ENCODE results near the gene ZGRF1.
"Not testable (repeated sequence)": the region's sequence is repeated elsewhere in the genome, so short reads cannot be mapped to it uniquely, and the experiment has no call there.

Gene ZGRF1, protein sequence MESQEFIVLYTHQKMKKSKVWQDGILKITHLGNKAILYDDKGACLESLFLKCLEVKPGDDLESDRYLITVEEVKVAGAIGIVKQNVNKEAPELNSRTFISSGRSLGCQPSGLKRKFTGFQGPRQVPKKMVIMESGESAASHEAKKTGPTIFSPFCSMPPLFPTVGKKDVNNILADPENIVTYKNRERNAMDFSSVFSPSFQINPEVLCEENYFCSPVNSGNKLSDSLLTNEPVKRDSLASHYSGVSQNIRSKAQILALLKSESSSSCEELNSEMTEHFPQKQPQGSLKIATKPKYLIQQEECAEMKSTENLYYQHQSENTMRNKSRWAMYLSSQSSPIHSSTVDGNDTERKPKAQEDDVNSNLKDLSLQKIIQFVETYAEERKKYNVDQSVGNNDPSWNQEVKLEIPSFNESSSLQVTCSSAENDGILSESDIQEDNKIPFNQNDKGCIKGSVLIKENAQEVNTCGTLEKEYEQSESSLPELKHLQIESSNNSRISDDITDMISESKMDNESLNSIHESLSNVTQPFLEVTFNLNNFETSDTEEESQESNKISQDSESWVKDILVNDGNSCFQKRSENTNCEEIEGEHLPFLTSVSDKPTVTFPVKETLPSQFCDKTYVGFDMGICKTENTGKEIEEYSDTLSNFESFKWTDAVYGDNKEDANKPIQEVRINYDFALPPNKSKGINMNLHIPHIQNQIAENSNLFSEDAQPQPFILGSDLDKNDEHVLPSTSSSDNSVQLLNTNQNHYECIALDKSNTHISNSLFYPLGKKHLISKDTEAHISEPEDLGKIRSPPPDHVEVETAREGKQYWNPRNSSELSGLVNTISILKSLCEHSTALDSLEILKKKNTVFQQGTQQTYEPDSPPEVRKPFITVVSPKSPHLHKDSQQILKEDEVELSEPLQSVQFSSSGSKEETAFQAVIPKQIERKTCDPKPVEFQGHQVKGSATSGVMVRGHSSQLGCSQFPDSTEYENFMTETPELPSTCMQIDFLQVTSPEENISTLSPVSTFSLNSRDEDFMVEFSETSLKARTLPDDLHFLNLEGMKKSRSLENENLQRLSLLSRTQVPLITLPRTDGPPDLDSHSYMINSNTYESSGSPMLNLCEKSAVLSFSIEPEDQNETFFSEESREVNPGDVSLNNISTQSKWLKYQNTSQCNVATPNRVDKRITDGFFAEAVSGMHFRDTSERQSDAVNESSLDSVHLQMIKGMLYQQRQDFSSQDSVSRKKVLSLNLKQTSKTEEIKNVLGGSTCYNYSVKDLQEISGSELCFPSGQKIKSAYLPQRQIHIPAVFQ (N-terminal part only)

DNA sequence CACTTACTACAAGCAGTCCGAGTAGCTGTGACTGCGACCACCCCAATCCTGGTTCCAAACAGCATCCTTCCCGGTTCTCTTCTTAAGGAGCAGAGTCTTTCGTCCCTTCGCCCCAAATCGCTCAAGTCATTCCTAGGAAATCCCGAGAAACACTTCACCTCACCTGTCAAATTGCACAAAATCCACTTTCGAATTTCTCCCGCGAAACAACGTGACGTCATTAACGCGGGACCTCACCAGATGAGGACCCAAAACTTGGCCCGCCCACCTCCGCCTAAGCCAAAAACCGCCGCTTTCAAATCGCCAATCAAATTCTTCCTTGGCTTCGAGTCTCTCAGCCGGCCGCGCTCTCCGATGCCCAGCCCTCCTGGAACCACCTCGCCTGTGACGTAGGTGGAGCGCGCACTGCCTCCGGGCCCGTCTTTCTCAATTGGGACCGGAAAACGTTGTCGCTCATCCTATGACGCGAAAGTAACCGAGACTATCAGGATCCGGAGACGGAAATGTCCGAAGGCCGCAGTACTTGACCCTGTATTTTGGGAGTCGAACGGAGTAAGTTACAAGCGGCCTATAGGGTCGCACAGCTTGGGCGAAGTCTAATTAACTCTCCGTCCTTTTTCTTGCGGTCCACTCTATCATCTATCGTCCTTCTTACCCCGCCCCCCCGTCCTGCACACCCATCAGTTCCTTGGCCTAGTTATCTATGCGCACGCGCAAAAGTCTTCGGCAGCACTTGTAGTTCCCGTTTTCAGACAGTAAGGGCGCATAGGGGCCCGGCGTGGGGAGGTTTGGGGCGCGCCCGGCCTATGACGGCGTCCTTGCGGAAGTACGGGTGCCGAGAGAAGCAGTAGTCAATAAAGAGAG, at the start of gene ZGRF1, which contains the start of gene LARP7:
Gene ZGRF1 (minus strand): TSS at position 222 of the 864 bp plus-strand sequence. CDS start 3,733 bp downstream, outside the sequence.
Gene LARP7 (plus strand): TSS at position 456 of the 864 bp plus-strand sequence. CDS start 7,527 bp downstream, outside the sequence.
- FAIRE-seq, result peak; percentile 91

DNA sequence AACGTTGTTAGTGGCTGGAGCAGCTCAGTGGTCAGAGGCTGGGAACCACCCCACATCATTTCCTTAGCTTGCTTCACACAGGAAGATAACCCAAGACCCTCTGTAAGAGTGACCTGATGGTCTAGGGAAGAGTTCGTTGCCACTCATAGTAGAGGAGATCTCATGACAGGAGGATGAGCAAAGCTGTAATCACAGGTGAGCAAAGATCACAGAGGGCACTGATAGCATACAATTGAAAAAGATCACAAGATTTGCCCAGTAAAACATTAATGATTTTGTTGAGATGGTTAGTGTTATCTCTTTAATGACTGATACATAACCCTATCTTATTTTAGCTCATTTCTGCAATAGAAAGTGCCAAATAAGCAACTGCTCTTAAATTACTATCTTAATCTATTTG, 44.3 kb upstream of the ZGRF1 start:
- FAIRE-seq, result no peak

DNA sequence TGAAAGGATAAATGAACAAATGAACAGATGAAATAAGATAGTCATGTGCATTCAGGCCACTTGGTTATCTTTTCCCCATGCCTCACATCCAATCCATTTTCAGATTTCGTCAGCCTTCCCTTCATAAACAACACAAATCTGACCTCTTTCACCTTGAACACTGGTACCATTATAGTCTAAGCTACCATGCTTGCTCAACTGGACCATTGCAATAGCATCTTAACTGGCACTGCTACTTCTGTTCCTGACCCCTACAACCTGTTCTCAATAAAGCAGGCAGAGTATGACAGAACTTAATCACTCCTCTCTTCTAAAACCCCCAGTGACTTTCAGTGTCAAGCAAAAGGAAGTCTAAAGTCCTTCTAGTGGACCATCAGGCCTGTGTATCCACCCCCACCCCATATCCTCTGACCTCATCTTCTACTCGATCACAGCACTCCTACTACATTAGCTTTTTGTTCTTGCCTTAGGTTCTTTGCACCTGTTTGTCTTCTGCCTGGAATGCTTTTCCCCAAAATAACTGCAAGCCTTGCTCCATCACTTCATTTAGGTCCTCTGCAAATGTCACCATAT, 40.9 kb upstream of the ZGRF1 start:
- FAIRE-seq, result no peak

DNA sequence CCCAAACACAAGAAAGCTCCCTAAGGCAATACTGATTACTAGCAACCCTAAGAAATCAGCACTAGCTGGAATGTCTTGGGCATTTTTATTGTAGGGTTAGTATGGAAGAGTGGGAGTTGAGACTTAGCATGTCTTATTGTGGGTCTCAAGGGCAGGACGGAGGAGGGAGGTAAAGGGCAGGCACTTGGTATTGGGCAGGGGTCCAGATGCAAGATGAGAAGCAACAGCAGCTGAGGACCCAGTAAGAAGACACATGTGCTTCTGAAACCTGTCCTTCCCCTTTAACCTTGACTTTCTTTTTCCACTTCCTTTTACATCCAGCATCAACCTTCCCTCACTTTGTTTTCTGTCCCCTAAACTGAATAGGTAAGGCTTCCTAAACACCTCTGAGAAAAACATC, 37.7 kb upstream of the ZGRF1 start:
- no peak for FAIRE-seq

DNA sequence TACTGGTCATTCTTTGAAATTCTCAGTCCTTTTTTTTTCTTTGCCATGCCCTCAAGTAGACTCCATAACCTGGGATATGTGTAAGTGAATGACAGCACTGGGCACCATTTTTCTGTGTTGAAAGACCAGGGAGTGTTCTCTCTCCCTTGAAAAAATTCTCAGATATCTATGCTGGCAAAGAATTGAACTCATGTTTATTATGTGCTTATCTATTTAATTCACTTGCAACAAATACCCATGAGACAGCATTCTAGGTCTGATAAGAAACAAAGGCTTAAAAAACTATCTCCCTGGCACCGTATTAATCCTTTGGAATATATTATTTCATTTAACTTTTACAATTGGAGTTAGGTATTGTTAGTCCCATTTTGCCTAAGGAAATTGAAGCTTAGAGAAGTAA, 37.0 kb upstream of the ZGRF1 start:
- FAIRE-seq, result no peak

DNA sequence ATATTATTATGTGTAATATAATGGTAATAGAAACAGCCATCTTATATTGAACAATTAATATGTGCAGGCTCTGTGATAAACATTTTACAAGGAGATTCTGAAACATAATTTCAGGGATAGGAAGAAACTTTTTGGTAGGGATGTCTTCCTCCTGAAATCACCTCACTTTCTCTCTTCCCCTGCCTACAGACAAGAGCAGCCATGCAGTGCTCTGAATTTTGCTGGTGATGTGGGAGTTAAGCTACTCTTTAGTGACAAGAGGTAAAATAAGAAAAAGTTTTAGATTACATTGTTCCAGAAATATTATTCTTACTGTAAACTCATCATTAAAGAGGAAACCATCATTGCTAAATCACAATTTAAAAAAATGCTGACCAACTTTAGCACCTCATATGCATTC, 36.4 kb upstream of the ZGRF1 start:
- no peak for FAIRE-seq

DNA sequence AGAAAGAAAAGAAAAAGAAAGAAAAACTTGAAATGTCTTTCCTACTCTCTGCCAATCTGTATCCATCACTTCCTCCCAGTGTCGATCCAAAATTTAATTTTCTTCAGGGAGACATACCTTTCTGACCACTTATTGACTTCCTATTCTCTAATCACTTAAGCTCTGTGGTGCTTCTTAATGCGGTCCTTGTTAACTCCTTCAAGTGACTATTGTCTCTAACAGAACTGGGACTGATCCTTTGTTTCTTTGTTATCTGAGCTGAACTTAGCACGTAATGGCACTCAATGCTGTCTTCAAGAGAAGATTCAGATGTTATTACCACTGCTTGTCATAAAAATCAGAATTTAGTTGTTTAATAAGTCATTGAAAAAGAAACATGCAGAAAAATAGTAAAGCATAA, 31.4 kb upstream of the ZGRF1 start:
- no peak for FAIRE-seq

DNA sequence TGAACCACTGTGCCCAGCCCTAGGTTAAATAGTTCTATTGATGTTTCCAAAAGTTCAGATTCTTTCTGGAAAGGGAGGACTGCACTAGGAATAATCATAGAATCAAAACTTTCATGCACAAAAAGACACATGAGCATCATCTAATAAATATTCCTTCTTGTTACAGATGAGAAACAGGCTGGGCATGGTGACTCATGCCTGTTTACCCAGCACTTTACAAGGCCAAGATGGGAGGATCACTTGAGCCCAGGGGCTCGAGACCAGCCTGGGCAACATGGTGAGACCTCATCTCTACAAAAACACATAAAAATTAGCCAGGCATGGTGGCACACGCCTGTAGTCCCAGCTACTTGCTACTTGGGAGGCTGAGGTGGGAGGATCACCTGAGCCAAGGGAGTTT, 27.9 kb upstream of the ZGRF1 start:
- no peak for FAIRE-seq

DNA sequence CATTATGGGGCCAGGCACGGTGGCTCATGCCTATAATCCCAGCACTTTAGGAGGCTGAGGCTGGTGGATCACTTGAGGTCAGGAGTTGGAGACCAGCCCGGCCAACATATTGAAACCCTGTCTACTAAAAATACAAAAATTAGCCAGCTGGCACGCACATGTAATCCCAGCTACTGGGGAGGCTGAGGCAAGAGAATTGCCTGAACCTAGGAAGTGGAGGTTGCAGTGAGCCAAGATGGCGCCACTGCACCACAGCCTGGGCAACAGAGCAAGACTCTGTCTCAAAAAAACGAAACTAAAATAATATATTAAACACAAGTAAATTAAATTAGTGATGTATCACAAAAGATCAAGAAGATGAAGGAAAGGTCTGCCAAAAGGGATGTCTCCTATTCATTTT, 19.4 kb upstream of the ZGRF1 start:
- FAIRE-seq, result not testable (repeated sequence)

DNA sequence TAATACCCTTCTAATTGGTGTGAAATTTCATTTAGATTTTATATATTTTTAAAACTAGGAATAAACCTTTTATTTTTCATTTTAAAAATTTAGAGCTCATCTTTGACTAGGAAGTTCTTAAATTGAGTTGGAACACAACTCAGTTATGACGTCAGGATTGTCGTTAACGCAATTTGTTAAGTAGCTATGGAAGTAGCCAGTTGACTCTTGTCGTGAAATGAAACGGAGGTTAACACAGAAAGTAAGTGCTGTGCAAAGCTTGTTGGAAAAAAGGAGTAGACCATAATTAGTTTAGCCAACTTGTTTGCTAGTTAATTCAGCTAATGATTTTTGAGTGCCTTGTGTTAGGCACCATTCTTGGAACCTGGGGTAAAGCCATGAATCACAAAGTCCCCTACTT, 18.6 kb upstream of the ZGRF1 start:
- FAIRE-seq, result no peak

DNA sequence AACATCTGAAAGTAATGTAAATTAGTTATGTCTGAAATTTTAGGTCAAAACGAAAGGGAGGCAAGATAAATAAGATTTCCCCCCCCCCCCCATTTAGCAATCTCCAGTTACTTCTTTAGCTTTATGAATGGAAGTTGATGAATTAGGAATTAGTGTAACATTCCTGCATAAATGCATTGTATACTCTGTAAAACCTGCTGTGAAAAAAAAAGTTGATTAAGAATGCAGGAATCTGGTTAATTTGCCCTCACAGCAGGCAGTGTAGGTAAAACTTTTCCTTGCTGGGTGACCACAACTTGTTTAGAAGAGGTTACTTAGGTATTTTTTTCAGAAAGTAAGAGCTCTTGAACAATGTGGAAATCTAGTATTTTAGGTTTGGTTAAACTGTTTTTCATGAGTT, 15.5 kb upstream of the ZGRF1 start:
- FAIRE-seq, result no peak

DNA sequence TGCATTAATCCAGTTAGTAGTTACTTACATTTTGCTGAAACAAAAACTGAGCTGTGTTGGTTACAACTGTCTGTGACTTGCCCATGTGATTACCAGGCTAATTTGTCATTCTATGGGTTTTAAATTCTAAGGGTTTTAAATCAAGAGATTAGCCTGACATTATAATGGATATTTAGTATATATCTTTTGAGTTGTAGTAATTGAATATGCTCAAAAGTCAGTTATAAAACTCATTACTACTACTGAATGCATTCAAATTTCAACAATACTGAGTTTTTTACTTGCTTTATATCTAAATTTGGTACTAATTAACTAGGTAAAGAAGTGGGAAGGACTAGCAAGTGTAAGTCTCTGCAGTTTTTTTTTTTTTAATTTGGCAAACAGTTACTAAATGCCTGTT, 14.9 kb upstream of the ZGRF1 start:
- no peak for FAIRE-seq

DNA sequence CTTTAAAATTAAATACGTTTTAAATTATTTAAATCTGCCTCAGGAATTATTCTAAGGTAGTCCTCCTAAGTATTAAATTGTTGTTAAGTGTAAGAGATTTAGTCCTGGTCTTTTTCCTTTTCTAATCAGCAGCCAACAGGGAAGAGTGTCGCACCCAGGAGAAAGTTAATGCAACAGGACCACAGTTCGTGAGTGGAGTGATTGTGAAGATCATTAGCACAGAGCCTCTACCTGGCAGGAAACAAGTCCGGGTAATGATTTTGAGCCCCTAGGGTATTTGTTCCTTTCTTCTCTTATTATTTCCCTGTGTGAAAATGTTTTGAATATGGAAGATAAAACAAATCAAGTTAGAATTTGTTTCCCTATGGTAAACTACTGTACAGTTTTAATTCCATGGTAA, 13.6 kb upstream of the ZGRF1 start:
- FAIRE-seq, result no peak

DNA sequence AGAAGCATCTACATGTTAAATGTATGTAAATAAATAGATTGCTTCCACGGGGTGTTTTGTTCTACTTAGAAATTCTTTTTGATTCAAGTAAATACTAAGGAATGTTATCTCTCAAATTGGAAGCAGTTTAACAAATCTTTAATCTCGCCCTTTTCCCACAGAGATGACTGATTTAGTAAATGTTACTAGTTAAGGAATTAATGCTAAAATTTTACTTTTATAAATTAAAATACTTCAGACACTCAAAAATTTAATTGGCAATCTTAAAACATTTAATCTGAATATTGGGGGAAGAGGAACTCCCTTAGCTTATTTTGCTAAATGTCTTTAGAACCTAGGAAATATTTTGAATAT, 12.3 kb upstream of the ZGRF1 start:
- FAIRE-seq, result no peak

DNA sequence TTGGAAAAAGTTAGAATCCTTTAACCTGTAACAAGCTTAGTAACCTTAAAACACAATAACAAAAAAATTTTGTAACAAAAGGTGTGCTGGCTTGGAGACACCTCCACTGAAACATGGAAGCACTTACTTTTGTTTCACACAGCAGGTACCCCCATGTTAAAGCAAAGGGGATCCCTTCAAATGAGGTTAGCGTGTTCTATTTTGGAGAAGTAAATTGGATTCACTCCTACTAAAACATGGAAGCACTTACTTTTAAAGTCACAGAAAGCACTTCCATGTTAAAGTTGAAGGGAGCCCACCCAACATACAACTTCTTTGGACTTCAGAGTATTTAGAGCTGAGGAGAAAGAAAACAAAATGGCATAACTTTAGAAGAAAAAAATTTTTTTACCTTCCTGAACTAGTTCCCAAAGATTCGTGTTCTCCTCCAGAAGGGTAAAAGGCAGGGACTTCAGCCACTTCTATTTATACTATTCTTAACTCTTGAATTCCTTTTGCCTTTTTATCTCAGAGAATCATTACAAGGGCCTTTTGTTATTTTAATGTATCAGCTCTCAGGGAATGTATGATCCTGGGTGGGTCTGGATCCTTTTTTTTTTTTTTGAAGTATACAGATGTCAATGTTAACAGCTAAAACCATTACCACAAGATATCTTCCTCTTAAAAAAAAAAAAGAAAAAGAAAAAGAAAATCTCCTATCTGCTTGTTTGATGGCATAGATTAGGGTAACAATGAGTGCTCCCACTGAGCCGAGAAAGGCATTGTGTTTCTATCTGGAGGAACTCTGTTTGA, 11.8 kb upstream of the ZGRF1 start:
- no peak for FAIRE-seq

DNA sequence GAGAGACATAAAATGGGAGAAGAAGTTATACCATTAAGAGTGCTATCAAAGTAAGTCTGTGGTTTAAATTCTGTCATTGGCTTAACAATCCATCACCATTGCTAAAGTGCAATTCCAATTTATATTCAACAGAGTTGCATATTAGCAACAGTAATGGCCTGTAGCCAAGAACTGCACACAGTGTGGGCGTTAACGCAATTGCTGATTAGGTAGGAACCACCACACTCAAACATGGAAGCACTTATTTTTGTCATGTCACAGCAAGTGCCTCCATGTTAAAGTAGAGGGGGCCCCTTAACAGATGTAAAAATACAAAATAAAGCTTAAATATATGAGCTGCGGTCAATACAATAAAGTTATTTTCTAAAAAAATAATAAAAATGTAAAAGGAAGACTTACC, 11.1 kb upstream of the ZGRF1 start:
- FAIRE-seq, result no peak

DNA sequence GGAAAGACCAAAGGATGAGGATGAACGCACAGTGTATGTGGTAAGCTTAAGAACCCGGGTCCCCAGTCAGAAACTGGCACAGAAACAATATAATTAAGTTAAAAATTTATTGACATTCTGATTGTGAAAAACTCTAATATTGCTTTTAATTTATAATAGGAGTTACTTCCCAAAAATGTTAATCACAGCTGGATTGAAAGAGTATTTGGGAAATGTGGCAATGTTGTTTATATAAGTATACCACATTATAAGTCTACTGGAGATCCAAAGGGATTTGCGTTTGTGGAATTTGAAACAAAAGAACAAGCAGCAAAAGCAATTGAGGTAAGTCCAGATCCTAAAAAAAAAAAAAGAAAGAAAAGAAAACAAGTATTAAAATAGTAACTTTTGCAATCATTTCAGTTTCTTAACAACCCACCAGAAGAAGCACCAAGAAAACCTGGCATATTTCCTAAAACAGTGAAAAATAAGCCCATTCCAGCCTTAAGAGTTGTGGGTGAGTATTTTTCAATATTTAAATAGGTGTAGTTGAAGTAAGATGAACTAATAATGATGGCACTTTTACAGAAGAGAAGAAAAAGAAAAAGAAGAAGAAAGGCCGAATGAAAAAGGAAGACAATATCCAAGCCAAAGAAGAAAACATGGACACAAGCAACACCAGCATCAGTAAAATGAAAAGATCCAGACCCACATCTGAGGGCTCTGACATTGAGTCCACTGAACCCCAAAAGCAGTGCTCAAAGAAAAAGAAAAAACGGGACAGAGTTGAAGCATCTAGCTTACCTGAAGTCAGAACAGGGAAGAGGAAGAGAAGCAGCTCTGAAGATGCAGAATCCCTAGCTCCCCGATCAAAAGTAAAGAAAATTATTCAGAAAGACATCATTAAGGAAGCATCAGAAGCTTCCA, 10.2 kb upstream of the ZGRF1 start:
- no peak for FAIRE-seq

DNA sequence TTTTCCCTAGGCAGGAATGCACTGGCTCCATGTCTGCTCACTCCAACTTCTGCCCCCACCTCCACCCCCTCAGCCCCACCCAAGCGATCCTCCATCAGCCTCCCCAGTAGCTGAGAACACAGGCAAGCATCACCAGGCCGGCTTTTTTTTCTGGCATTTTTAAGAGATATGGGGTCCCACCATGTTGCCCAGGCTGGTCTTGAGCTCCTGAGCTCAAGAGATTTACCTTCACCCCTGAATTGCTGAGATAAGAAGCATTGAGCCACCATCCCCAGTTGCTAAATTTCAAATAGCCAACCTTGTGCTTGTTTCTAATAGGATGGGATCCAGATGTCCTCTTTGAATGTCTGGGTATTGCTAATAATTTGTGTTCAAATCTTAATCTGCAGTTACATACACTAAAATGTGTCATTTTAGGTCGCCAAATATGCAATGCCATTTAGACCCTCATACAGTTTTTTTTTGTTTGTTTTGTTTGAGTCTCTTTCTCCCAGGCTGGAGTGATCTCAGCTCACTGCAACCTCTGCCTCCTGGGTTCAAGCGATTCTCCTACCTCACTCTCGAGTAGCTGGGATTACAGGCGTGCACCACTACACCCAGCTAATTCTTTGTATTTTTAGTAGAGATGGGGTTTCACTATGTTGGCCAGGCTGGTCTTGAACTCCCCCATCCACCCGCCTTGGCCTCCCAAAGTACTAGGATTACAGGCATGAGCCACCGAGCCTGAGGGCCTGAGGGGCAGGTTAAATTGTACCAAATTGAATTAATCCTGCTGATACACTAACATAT, 9.0 kb upstream of the ZGRF1 start:
- no peak for FAIRE-seq
